Astrocyte (in vitro differentiated cells and primary cell): Measurements from ENCODE around the gene APOBEC2. TPM values are rescaled to one million over a fixed set of nuclear protein-coding genes. Genes with fewer than 3 reads are reported as not detected.

Experiments
- DNase-seq: peaks from one replicate; pipeline ENCODE4 v3.0.0-alpha.2; 2010; ENCODE audit warnings: low read depth
- FAIRE-seq: peaks from 2 replicates; lab custom pipeline; 2011; peaks lifted over from hg19 to GRCh38; lab: Jason Lieb, UNC
- H2AFZ ChIP-seq: 2 replicates; pipeline ENCODE4 v1.6.0; 2012; ENCODE audit warnings: low read depth, low read length, inconsistent platforms
- H3K27ac ChIP-seq: 2 replicates; pipeline ENCODE4 v1.5.1; 2011; ENCODE audit warnings: low read depth, low read length, inconsistent platforms
- H3K27me3 ChIP-seq: 2 replicates; pipeline ENCODE4 v1.6.0; 2011; ENCODE audit warnings: low read length, inconsistent platforms; ENCODE audit not compliant: insufficient read depth
- H3K36me3 ChIP-seq: 2 replicates; pipeline ENCODE4 v1.5.1; 2011; ENCODE audit warnings: low read length, inconsistent platforms; ENCODE audit not compliant: insufficient read depth
- H3K4me1 ChIP-seq: 2 replicates; pipeline ENCODE4 v1.5.1; 2011; ENCODE audit warnings: low read length, inconsistent platforms; ENCODE audit not compliant: insufficient read depth
- H3K4me2 ChIP-seq: 2 replicates; pipeline ENCODE4 v1.6.0; 2012; ENCODE audit warnings: low read length, inconsistent platforms
- H3K4me3 ChIP-seq: 2 replicates; pipeline ENCODE4 v1.5.1; 2011; ENCODE audit warnings: low read depth, mild to moderate bottlenecking, low read length, inconsistent platforms; ENCODE audit not compliant: insufficient read depth
- H3K79me2 ChIP-seq: 2 replicates; pipeline ENCODE4 v1.6.0; 2012; ENCODE audit warnings: mild to moderate bottlenecking, low read length, inconsistent platforms; ENCODE audit not compliant: insufficient read depth
- H3K9ac ChIP-seq: 2 replicates; pipeline ENCODE4 v1.6.0; 2012; ENCODE audit warnings: mild to moderate bottlenecking, low read length, inconsistent platforms
- H3K9me3 ChIP-seq: 2 replicates; pipeline ENCODE4 v1.5.1; 2012; ENCODE audit warnings: low read depth, mild to moderate bottlenecking, low read length, inconsistent platforms; ENCODE audit not compliant: insufficient read depth
- H4K20me1 ChIP-seq: 2 replicates; pipeline ENCODE4 v1.6.0; 2012; ENCODE audit warnings: low read length, inconsistent platforms; ENCODE audit not compliant: insufficient read depth
- H3K27ac Mint-ChIP-seq: one replicate; pipeline ENCODE4 v1.8.0; 2021; ENCODE audit warnings: mild to moderate bottlenecking, mixed read lengths; ENCODE audit not compliant: unreplicated experiment
- H3K27me3 Mint-ChIP-seq: one replicate; pipeline ENCODE4 v1.8.0; 2021; ENCODE audit warnings: low read depth, mixed read lengths; ENCODE audit not compliant: unreplicated experiment
- H3K36me3 Mint-ChIP-seq: one replicate; pipeline ENCODE4 v1.8.0; 2021; ENCODE audit warnings: low read depth, mixed read lengths; ENCODE audit not compliant: unreplicated experiment
- H3K4me1 Mint-ChIP-seq: one replicate; pipeline ENCODE4 v1.8.0; 2021; ENCODE audit warnings: low read depth, mixed read lengths; ENCODE audit not compliant: unreplicated experiment
- H3K4me3 Mint-ChIP-seq: one replicate; pipeline ENCODE4 v1.8.0; 2021; ENCODE audit warnings: mild to moderate bottlenecking, moderate library complexity, mixed read lengths; ENCODE audit not compliant: unreplicated experiment
- H3K9me3 Mint-ChIP-seq: one replicate; pipeline ENCODE4 v1.8.0; 2021; ENCODE audit warnings: mild to moderate bottlenecking, mixed read lengths; ENCODE audit not compliant: unreplicated experiment
- EZH2 ChIP-seq: IDR thresholded peaks from 2 replicates; pipeline ENCODE4 v1.6.1; 2012; ENCODE audit warnings: mild to moderate bottlenecking, low read length, inconsistent platforms; ENCODE audit not compliant: insufficient read depth
- total RNA-seq: library from RNA; stranded (reverse); gene quantifications from 2 replicates; pipeline ENCODE4 v1.2.1, GENCODE V29; 2021
- TF ChIP-seq, protein P1 (sequence below): IDR thresholded peaks from 2 replicates; pipeline ENCODE4 v1.5.1; 2011; ENCODE audit warnings: low read depth, mild to moderate bottlenecking, inconsistent platforms, low read length, moderate library complexity; ENCODE audit not compliant: insufficient read depth

Gene APOBEC2
- total RNA-seq, 1 donor from 2014 or later, result not detected

DNA sequence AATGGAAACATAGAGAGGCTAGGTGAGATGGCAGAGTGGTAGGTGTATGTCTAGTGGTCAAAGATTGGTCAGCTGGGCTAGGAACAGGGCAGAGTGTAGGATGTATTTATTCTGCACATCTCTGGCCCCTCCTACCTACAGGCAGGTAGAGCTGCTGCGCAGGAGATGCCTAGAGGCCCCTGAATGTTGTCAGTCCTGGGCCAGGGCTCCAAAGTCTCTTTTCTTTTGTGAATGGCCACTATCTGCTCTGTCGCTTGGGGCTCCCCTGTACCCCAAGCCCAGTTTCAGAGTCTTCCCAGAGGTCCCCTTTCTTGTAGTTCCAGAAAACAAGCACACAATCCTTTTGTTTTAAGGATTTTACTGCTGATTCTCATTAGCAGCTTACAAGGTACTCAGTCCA is 5.7 kb upstream of the APOBEC2 start:
- H3K27me3 ChIP-seq, result no peaks in the 10 kb centered on the region
- H4K20me1 ChIP-seq, result no peaks in the 10 kb centered on the region
- no peaks in the 10 kb centered on the region for H3K4me1 ChIP-seq
- TF ChIP-seq EZH2, result no peak
- TF ChIP-seq, protein P1, sequence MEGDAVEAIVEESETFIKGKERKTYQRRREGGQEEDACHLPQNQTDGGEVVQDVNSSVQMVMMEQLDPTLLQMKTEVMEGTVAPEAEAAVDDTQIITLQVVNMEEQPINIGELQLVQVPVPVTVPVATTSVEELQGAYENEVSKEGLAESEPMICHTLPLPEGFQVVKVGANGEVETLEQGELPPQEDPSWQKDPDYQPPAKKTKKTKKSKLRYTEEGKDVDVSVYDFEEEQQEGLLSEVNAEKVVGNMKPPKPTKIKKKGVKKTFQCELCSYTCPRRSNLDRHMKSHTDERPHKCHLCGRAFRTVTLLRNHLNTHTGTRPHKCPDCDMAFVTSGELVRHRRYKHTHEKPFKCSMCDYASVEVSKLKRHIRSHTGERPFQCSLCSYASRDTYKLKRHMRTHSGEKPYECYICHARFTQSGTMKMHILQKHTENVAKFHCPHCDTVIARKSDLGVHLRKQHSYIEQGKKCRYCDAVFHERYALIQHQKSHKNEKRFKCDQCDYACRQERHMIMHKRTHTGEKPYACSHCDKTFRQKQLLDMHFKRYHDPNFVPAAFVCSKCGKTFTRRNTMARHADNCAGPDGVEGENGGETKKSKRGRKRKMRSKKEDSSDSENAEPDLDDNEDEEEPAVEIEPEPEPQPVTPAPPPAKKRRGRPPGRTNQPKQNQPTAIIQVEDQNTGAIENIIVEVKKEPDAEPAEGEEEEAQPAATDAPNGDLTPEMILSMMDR, result no peak
- H3K9ac ChIP-seq, result no peak overlapping the region
- no peak overlapping the region for H3K4me3 ChIP-seq
- no peak overlapping the region for H3K27ac ChIP-seq
- no peak overlapping the region for H2AFZ ChIP-seq
- DNase-seq (no peak), FAIRE-seq (no peak)
- Mint-ChIP-seq H3K4me1 (peaks cover 15% of the 10 kb centered on the region), H3K36me3 (no peaks in the 10 kb centered on the region), H3K4me3 (no peak overlapping the region), H3K27me3 (peaks cover 6% of the 10 kb centered on the region), H3K9me3 (no peaks in the 10 kb centered on the region), H3K27ac (no peak overlapping the region)
- H3K79me2 ChIP-seq, result no peaks in the 10 kb centered on the region
- H3K4me2 ChIP-seq, result no peak overlapping the region
- no peaks in the 10 kb centered on the region for H3K36me3 ChIP-seq
- H3K9me3 ChIP-seq, result no peaks in the 10 kb centered on the region

DNA sequence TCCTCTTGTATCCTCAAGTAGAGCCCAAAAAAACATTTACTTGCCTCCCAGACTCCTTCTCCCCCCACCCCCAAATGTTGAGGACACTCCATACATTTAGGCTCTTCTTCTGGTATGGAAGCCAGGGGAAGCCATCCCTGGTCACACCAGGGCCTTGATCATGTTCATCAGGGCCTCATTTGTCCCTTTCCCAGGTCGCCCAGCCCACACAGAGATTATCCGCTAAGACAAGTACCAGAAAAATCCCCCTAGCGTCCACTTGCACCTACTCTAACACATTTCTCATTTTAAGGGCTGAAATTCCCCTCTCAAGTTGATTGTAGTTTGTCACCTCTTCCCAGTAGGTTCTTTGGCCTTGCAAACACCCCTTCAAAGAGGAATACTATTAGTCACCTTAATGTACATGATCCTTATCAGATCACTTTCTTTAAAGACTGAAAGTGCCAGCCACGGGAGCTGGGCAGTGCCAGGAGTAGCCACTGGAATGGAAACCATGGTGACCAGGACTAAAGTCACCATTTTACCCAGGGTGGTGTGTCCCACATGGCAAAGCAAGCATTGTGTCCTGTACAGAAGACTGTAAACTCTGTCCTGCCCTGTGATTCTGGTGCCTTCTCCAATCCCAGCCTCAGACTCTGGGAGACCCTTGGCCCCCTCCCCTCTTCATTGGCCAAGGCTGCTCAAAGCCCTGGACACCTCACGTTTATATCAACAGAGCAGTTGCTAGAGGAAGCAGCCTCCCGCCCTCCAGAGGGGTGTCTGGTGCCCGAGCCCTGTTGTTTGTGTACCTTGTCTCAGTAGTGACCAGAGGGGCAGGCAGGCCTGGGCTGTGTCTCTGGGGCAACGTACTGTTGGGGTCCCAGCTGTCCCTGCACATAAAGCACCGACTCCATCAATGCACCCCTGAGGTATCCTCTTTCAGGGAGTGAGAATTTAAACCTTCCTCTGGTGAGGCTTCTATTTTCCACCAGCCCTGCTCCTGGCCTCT is 5.0 kb upstream of the APOBEC2 start:
- no peak overlapping the region for H3K4me3 ChIP-seq
- H3K9ac ChIP-seq, result no peak overlapping the region
- TF ChIP-seq, protein P1, result no peak
- TF ChIP-seq EZH2, result no peak
- H4K20me1 ChIP-seq, result no peaks in the 10 kb centered on the region
- no peak overlapping the region for H3K27ac ChIP-seq
- Mint-ChIP-seq H3K4me3 (no peak overlapping the region), H3K27me3 (peaks cover 6% of the 10 kb centered on the region), H3K27ac (no peak overlapping the region), H3K9me3 (no peaks in the 10 kb centered on the region), H3K36me3 (no peaks in the 10 kb centered on the region), H3K4me1 (peaks cover 15% of the 10 kb centered on the region)
- no peak for DNase-seq
- no peaks in the 10 kb centered on the region for H3K79me2 ChIP-seq
- H3K4me1 ChIP-seq, result no peaks in the 10 kb centered on the region
- no peaks in the 10 kb centered on the region for H3K9me3 ChIP-seq
- no peaks in the 10 kb centered on the region for H3K27me3 ChIP-seq
- no peak overlapping the region for H2AFZ ChIP-seq
- H3K4me2 ChIP-seq, result no peak overlapping the region
- no peaks in the 10 kb centered on the region for H3K36me3 ChIP-seq
- no peak for FAIRE-seq

DNA sequence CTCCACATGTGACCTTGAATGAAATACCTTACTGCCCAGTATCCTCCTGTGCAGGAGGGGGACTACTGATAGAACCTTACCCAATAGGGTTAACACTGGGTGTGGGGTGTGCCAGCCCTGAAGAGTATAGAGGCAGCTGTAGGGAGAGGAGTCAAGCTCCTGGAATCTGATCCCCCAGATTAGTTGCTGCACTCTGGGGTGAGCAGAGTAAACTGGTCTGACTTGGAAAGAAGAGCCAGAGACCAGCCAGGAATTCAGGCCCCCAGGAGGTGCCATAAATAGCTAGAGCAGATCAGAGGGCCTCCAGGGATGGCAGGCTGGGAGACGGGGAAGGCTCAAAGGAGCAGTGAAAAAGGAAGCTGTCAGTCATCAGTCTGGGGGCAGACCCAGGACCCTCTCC is 3.5 kb upstream of the APOBEC2 start:
- Histone ChIP-seq H3K9me3 (no peaks in the 10 kb centered on the region), H4K20me1 (no peaks in the 10 kb centered on the region), H3K9ac (no peak overlapping the region), H3K79me2 (no peaks in the 10 kb centered on the region), H3K27ac (no peak overlapping the region), H3K36me3 (no peaks in the 10 kb centered on the region), H2AFZ (no peak overlapping the region), H3K4me3 (no peak overlapping the region), H3K4me1 (no peaks in the 10 kb centered on the region), H3K27me3 (no peaks in the 10 kb centered on the region), H3K4me2 (no peak overlapping the region)
- Mint-ChIP-seq H3K4me3 (no peak overlapping the region), H3K36me3 (no peaks in the 10 kb centered on the region), H3K4me1 (peaks cover 15% of the 10 kb centered on the region), H3K27ac (peak overlapping the region; percentile 62), H3K9me3 (no peaks in the 10 kb centered on the region), H3K27me3 (peaks cover 6% of the 10 kb centered on the region)
- TF ChIP-seq, protein P1, result no peak
- TF ChIP-seq EZH2, result no peak
- DNase-seq (no peak), FAIRE-seq (no peak)
